H54 (cell line): ENCODE results near the gene POLD3.
A peak's percentile ranks its signal among the peaks of the same experiment; 100 is the strongest.

ENCODE experiments used
- DNase-seq: peaks from one replicate; pipeline ENCODE4 v3.0.0; 2011; ENCODE audit warnings: low spot score, mixed read lengths; ENCODE audit not compliant: insufficient read length
- FAIRE-seq: peaks from 3 replicates; lab custom pipeline; 2011; peaks lifted over from hg19 to GRCh38; lab: Jason Lieb, UNC
- POLR2A ChIP-seq: IDR thresholded peaks from 2 replicates; pipeline ENCODE4 v1.6.1; 2011; ENCODE audit warnings: low read depth, mild to moderate bottlenecking, low read length

POLD3 gene

GRCh38 chr11:74678591-74679512 is 86.5 kb downstream of the POLD3 start:
- no peak for FAIRE-seq
- no peak for TF ChIP-seq POLR2A
- no peak for DNase-seq

GRCh38 chr11:74679513-74679865 is 87.1 kb downstream of the POLD3 start:
- no peak for DNase-seq
- no peak for FAIRE-seq

GRCh38 chr11:74680035-74680671 is 87.8 kb downstream of the POLD3 start:
- no peak for TF ChIP-seq POLR2A
- FAIRE-seq (no peak), DNase-seq (no peak)

More at GRCh38 chr11:74679513-74679865, 87.1 kb downstream of the POLD3 start:
- TF ChIP-seq POLR2A: no peak

GRCh38 chr11:74680703-74681531 is 88.5 kb downstream of the POLD3 start:
- no peak for FAIRE-seq
- DNase-seq: no peak
- TF ChIP-seq POLR2A: no peak

GRCh38 chr11:74681686-74682651 is 89.6 kb downstream of the POLD3 start:
- DNase-seq: no peak
- no peak for FAIRE-seq
- no peak for TF ChIP-seq POLR2A

- no peak for FAIRE-seq
Measured at GRCh38 chr11:74682731-74683278, 90.4 kb downstream of the POLD3 start.

GRCh38 chr11:74683279-74683871 is 91.0 kb downstream of the POLD3 start:
- DNase-seq (no peak), FAIRE-seq (no peak)

More at GRCh38 chr11:74682731-74683278, 90.4 kb downstream of the POLD3 start:
- DNase-seq: no peak
- no peak for TF ChIP-seq POLR2A

GRCh38 chr11:74683941-74684481 is 91.6 kb downstream of the POLD3 start:
- no peak for TF ChIP-seq POLR2A
- DNase-seq (peak; percentile 49), FAIRE-seq (no peak)

More at GRCh38 chr11:74683279-74683871, 91.0 kb downstream of the POLD3 start:
- no peak for TF ChIP-seq POLR2A

- no peak for DNase-seq
- TF ChIP-seq POLR2A: no peak
- no peak for FAIRE-seq
Measured at GRCh38 chr11:74684661-74685060, 92.3 kb downstream of the POLD3 start.

GRCh38 chr11:74685338-74685737 is 93.0 kb downstream of the POLD3 start:
- FAIRE-seq: no peak
- no peak for DNase-seq

GRCh38 chr11:74685905-74686304 is 93.5 kb downstream of the POLD3 start:
- DNase-seq (no peak), FAIRE-seq (no peak)
- no peak for TF ChIP-seq POLR2A

More at GRCh38 chr11:74685338-74685737, 93.0 kb downstream of the POLD3 start:
- no peak for TF ChIP-seq POLR2A

- FAIRE-seq: no peak
- TF ChIP-seq POLR2A: no peak
- peak; percentile 40 for DNase-seq
Measured at GRCh38 chr11:74686792-74687191, 94.4 kb downstream of the POLD3 start.
